Glutamatergic neuron (in vitro differentiated cells): ENCODE measurements around the gene DOCK6. TPM values are rescaled to one million over a fixed set of nuclear protein-coding genes. Genes with fewer than 3 reads are reported as not detected.

Experiments used
- DNase-seq: peaks from one replicate; pipeline ENCODE4 v3.0.0; 2022
- H3K27ac Mint-ChIP-seq: one replicate; pipeline ENCODE4 v1.8.0; 2020; ENCODE audit warnings: mild to moderate bottlenecking, mixed read lengths, inconsistent platforms; ENCODE audit not compliant: unreplicated experiment
- H3K27me3 Mint-ChIP-seq: one replicate; pipeline ENCODE4 v1.8.0; 2020; ENCODE audit warnings: mild to moderate bottlenecking, moderate library complexity, mixed read lengths, inconsistent platforms; ENCODE audit not compliant: unreplicated experiment
- H3K36me3 Mint-ChIP-seq: one replicate; pipeline ENCODE4 v1.8.0; 2020; ENCODE audit warnings: mild to moderate bottlenecking, mixed read lengths, inconsistent platforms; ENCODE audit not compliant: unreplicated experiment
- H3K4me1 Mint-ChIP-seq: one replicate; pipeline ENCODE4 v1.8.0; 2020; ENCODE audit warnings: mild to moderate bottlenecking, low read depth, mixed read lengths, inconsistent platforms; ENCODE audit not compliant: unreplicated experiment
- H3K4me3 Mint-ChIP-seq: one replicate; pipeline ENCODE4 v1.8.0; 2020; ENCODE audit warnings: mild to moderate bottlenecking, mixed read lengths, inconsistent platforms; ENCODE audit not compliant: unreplicated experiment
- H3K9me3 Mint-ChIP-seq: one replicate; pipeline ENCODE4 v1.8.0; 2020; ENCODE audit warnings: mild to moderate bottlenecking, moderate library complexity, mixed read lengths, inconsistent platforms; ENCODE audit not compliant: unreplicated experiment
- total RNA-seq: library from RNA; stranded (reverse); fragmentation: NEBNext Ultra II Directional; extraction: Animal tissue kit (Norgen Biotek cat#: 25700); gene quantifications from one replicate; pipeline ENCODE4 v1.2.1, GENCODE V29; 2021; ENCODE audit not compliant: unreplicated experiment
- TF ChIP-seq, protein P1 (sequence below): fragments of 200-600 bp; sonication (generic); IDR thresholded peaks from one replicate; pipeline ENCODE4 v1.5.0; 2021; ENCODE audit not compliant: partially characterized antibody, unreplicated experiment

The DOCK6 gene
- total RNA-seq, 1 donor from 2014 or later: 260 TPM

DNA sequence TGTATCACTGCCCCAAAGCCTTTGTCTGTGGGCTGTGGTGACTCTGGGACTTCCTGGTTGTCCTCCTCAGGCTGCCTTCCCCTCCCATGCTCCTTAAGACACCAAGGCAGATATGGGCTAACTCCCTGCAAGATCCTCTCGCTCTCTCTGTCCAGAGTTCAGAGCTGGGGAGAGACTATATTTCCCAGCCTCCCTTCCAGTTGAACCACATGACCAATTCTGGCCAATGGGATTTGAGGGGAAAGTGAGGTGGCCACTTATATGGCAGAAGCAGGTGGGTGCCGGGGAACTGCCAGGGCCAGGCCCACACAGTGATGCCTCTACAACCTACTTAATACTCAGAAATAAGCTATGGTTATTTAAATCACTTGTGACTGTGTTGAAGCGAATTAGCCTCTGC lies 39.1 kb downstream of the DOCK6 start:
- TF ChIP-seq, protein P1, sequence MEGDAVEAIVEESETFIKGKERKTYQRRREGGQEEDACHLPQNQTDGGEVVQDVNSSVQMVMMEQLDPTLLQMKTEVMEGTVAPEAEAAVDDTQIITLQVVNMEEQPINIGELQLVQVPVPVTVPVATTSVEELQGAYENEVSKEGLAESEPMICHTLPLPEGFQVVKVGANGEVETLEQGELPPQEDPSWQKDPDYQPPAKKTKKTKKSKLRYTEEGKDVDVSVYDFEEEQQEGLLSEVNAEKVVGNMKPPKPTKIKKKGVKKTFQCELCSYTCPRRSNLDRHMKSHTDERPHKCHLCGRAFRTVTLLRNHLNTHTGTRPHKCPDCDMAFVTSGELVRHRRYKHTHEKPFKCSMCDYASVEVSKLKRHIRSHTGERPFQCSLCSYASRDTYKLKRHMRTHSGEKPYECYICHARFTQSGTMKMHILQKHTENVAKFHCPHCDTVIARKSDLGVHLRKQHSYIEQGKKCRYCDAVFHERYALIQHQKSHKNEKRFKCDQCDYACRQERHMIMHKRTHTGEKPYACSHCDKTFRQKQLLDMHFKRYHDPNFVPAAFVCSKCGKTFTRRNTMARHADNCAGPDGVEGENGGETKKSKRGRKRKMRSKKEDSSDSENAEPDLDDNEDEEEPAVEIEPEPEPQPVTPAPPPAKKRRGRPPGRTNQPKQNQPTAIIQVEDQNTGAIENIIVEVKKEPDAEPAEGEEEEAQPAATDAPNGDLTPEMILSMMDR: no peak

DNA sequence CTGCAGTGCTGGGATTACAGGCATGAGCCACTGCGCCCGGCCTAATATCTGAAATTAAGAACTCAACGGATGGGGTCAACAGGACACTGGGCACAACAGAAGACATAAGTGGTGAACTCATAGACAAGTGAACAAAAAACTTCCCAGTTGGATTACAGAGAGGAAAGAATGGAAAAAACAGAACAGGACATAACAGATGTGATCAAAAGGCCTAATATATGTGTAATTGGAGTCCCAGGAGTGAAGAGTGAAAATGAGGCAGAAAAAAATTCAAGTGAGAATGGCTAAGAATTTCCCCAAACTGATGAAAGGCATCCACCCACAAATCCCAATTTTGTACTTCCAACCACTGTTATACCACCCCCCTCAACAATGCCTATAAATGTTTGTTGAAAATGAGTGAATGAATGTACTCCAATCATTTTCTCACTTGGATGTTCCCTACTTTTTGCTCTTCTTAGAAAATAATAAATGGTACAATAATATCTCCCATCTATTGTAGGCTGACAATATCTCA lies 41.2 kb downstream of the DOCK6 start:
- peaks cover 23% of the 10 kb centered on the region for H3K36me3 Mint-ChIP-seq
- H3K4me1 Mint-ChIP-seq: no peaks in the 10 kb centered on the region
- H3K9me3 Mint-ChIP-seq: peaks cover 5% of the 10 kb centered on the region
- no peak for DNase-seq
- H3K4me3 Mint-ChIP-seq: no peak overlapping the region
- TF ChIP-seq, protein P1: no peak
- peaks cover 7% of the 10 kb centered on the region for H3K27me3 Mint-ChIP-seq
- H3K27ac Mint-ChIP-seq: no peak overlapping the region

More for the DNA sequence above, 39.1 kb downstream of the DOCK6 start:
- Mint-ChIP-seq H3K27ac (no peak overlapping the region), H3K36me3 (peaks cover 28% of the 10 kb centered on the region), H3K4me1 (no peaks in the 10 kb centered on the region), H3K27me3 (peaks cover 9% of the 10 kb centered on the region), H3K9me3 (peaks cover 5% of the 10 kb centered on the region), H3K4me3 (no peak overlapping the region)
- DNase-seq: no peak

DNA sequence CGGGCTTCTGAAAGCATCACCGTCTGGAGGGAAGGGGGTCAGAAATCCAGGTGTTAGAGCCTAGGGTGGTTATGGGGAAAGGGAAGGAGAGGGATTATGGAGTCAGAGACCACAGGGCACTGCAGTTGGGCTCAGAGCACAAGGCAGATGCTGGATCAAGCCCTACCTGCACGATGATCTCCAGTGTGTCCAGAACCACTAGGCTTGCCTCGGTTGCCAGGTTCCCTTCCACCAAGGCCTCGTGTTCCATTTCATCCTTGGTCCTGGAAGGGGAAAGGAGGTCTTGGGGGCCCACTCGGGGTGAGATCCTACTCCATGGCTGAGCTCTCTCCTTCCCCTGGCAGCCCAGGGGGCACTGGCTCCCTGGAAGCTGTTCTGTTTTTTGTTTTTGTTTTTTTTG lies 47.9 kb downstream of the DOCK6 start:
- no peak overlapping the region for H3K27ac Mint-ChIP-seq
- peaks cover 16% of the 10 kb centered on the region for H3K9me3 Mint-ChIP-seq
- peaks cover 14% of the 10 kb centered on the region for H3K36me3 Mint-ChIP-seq
- TF ChIP-seq, protein P1: no peak
- peaks cover 13% of the 10 kb centered on the region for H3K27me3 Mint-ChIP-seq
- no peaks in the 10 kb centered on the region for H3K4me1 Mint-ChIP-seq
- no peak for DNase-seq
- no peak overlapping the region for H3K4me3 Mint-ChIP-seq

DNA sequence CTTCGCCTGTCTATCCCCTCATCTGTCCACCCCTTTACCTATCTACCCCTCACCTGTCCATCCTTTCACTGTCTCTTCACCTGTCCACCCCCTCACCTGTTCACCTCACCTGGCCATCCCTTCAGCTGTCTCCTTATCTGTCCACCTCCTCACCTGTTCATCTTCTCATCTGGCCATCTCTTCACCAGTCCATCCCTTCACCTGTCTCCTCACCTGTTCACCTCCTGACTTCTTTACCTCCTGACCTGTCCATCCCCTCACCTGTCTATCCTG lies 51.7 kb downstream of the DOCK6 start:
- peaks cover 15% of the 10 kb centered on the region for H3K27me3 Mint-ChIP-seq
- TF ChIP-seq, protein P1: no peak
- no peaks in the 10 kb centered on the region for H3K4me1 Mint-ChIP-seq
- peak overlapping the region; percentile 50 for H3K27ac Mint-ChIP-seq
- no peak overlapping the region for H3K4me3 Mint-ChIP-seq
- H3K36me3 Mint-ChIP-seq: peaks cover 14% of the 10 kb centered on the region
- no peak for DNase-seq
- peaks cover 16% of the 10 kb centered on the region for H3K9me3 Mint-ChIP-seq

DNA sequence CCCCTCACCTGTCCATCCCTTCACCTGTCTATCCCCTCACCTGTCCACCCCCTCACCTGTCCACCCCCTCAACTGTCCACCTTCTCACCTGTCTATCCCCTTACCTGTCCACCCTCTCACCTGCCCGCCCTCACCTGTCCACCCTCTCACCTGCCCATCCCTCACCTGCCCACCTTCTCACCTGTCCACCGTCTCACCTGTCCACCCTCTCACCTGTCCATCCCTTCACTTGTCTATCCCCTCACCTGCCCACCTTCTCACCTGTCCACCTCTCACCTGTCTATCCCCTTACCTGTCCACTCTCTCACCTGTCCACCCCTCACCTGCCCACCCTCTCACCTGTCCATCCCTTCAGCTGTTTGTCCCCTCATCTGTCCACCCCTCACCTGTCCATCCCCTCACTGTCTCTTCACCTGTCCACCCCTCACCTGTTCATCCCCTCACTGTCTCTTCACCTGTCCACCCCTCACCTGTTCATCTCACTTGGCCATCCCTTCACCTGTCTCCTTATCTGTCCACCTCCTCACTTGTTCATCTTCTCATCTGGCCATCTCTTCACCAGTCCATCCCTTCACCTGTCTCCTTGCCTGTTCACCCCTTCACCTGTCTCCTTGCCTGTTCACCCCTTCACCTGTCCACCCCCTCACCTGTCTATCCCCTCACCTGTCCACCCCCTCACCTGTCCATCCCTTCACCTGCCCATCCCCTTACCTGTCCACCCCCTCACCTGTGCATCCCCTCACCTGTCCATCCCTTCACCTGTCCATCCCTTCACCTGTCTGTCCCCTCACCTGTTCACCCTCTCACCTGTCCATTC lies 52.3 kb downstream of the DOCK6 start:
- Mint-ChIP-seq H3K27ac (peak overlapping the region; percentile 50), H3K4me3 (no peak overlapping the region), H3K9me3 (peaks cover 16% of the 10 kb centered on the region), H3K36me3 (peaks cover 14% of the 10 kb centered on the region), H3K27me3 (peaks cover 15% of the 10 kb centered on the region), H3K4me1 (no peaks in the 10 kb centered on the region)
- DNase-seq: no peak
- TF ChIP-seq, protein P1: no peak
